ENCODE results near the gene ROR2.

Gene ROR2

DNA sequence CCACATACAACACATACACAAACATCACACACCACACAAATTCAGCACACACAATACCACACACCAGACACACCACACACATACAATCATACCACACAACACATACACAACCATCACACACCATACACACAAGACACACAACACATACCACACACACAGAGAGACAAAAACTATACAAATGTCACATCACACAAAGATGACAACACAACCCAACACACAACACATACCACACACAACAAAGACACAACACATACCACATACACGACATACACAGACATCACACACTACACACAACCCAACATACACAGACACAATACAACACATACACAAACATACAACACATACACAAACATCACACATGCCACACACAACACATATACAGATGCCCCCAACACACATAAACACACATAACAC, 44.8 kb downstream of the ROR2 start:
- Mint-ChIP-seq H3K27ac (no peak overlapping the region), H3K27me3 (peaks cover 7% of the 10 kb centered on the region), H3K36me3 (ENCODE audit: low read depth) (no peaks in the 10 kb centered on the region), H3K4me1 (peaks cover 2% of the 10 kb centered on the region), H3K9me3 (no peaks in the 10 kb centered on the region), H3K4me3 (no peak overlapping the region)
- DNase-seq (no peak), ATAC-seq (no peak)

DNA sequence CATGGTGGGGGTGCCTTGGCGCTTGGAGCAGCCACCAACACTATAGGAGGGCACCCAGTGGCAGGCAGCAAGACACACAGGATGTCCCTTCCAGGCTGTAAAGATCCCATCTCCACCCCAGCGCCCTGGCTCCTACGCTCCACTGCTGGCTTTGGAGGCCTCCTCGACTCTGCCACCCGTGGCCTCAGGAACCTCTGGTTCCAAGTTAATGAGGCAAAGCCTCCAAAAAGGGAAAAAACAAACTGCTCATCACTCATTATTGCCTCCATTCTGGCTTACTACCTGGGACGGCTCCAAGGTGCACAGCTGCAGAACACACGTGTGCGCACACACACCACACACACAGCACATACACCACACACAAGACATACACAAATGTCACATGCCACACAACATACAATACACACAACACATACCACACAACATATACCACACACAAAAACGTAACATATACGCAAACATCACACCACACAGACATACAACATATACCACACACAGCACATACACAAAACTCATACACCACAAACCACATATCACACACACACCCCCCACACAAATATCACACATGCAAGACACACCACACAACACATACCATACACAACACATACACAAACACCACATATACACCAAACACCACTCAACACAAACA, 45.3 kb downstream of the ROR2 start:
- H3K4me1 Mint-ChIP-seq: peaks cover 2% of the 10 kb centered on the region
- no peaks in the 10 kb centered on the region for H3K9me3 Mint-ChIP-seq
- DNase-seq (no peak), ATAC-seq (no peak)
- no peak overlapping the region for H3K27ac Mint-ChIP-seq
- no peaks in the 10 kb centered on the region for H3K36me3 Mint-ChIP-seq (ENCODE audit: low read depth)
- peaks cover 7% of the 10 kb centered on the region for H3K27me3 Mint-ChIP-seq
- H3K4me3 Mint-ChIP-seq: no peak overlapping the region

DNA sequence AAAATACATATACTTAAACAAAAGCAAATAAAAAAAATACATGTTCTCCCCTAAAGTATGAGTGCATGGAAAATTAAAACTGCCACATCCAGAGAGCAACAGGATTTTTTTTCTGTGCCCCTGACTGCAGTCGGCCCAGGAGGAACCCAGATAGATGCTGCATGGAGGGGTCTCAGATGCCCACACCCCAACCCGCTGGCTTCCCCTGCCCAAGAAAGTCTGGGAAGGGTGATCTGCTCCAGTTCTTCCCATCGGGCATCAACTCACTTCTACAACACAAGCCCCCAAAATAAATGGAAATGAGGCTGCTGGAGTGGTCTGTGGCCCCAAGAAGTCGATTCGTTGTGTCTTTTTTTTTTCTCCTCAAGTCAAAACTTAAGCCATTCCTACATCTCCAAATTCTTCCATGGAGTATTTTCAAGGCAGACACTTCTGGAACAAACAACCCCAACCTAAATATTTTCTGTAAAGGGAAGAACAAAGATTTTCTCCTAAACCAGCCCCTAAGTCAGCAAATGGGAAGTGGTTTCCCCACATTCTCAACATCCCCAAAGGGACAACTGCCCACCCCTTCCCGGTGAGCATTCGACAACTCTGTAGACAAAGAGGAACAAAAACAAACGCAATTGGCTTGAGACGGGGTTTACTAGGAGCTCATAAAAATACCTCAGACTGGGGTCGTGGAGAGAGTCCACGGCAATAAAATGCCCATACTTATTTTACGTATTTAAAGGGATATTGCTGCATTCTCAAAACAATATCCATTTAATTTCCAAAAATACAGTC, 46.7 kb downstream of the ROR2 start:
- H3K4me1 Mint-ChIP-seq: no peaks in the 10 kb centered on the region
- H3K36me3 Mint-ChIP-seq (ENCODE audit: low read depth): no peaks in the 10 kb centered on the region
- DNase-seq (no peak), ATAC-seq (no peak)
- H3K27me3 Mint-ChIP-seq: peaks cover 7% of the 10 kb centered on the region
- no peaks in the 10 kb centered on the region for H3K9me3 Mint-ChIP-seq
- H3K27ac Mint-ChIP-seq: no peak overlapping the region
- no peak overlapping the region for H3K4me3 Mint-ChIP-seq

DNA sequence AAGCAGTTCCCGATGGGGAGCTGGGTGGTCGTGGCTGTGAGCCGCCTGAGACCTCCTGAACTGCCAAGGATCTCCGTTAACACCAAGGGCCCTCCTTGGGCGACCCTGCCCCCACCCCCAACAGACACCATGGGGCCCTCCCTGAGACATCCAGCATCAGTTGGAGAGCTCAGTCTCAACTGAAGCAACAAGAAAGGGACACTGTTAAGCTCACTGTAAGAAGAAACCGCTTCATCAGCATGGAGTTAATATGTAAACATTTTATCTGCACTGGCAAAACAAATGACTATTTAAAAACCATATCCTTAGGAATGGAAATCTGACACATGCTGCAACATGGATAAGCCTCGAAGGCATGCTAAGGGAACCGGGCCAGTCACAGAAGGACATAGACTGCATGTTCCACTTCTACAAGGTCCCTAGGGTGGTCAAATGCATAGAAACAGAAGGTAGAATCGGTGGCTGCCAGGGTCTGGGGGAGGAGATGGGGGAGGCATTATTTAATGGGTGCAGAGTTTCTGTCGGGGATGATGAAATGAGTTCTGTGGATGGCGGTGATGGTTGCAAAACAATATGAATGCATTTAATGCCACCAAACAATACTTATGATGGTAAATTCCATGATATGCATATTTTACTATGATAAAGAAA, 47.4 kb downstream of the ROR2 start:
- Mint-ChIP-seq H3K4me3 (no peak overlapping the region), H3K4me1 (no peaks in the 10 kb centered on the region), H3K36me3 (ENCODE audit: low read depth) (no peaks in the 10 kb centered on the region), H3K9me3 (no peaks in the 10 kb centered on the region), H3K27me3 (peaks cover 7% of the 10 kb centered on the region), H3K27ac (no peak overlapping the region)
- DNase-seq (no peak), ATAC-seq (no peak)

DNA sequence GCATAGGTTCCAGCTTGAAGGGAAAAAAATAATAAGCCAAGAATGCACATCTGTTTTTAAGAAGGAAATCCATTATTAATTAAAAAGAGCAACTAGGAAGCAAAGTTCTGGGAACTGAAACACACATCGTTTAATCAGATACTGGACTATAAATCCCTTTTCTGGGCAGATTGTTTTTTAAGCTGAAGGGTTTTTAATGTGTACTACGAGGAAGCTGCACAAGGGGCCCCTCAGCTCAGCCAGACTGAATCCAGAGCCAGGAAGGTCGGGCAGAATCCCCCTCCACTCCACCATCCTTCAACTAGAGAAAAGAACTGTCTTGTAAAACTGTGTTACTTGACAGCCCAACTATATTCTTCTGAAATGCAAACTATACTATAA, 49.2 kb downstream of the ROR2 start:
- H3K4me1 Mint-ChIP-seq: no peaks in the 10 kb centered on the region
- no peaks in the 10 kb centered on the region for H3K36me3 Mint-ChIP-seq (ENCODE audit: low read depth)
- no peak overlapping the region for H3K27ac Mint-ChIP-seq

DNA sequence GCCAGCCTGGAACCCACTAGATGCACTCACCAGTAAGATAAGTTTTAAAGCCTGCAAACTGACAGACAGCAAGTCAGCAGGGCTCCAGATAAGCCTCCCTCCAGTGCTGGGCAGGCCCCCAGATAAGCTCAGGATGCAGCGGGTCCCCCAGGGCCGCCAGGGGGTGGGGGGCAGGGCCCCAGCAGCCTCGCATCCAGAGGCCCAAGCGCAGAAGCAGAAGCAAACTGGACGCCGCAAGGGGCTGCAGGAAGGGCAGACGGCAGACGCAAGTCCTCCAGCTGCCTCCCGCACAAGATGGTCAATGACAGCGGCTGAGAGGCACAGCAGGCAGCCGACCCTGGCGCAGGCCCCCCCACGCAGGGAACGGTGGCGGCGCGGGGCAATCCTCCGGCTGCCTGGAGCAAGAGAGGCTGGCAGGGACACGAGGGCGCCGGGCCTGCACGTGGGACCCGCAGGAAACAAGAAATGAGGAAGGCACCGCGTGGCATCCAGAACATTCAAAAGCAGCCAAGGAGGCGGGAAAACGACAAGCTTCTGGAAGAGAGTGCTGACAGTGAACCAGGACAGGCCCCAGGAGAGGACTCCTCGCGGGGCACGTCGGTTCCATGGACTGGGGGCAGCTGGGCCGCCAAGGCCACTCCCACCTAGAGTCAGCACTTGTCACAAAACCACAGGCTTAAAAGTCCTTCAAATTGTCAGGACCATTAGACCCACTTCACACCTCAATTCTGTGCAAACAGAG, 49.8 kb downstream of the ROR2 start:
- no peak overlapping the region for H3K27ac Mint-ChIP-seq
- H3K36me3 Mint-ChIP-seq (ENCODE audit: low read depth): no peaks in the 10 kb centered on the region
- ATAC-seq: no peak
- H3K4me3 Mint-ChIP-seq: no peak overlapping the region
- no peaks in the 10 kb centered on the region for H3K4me1 Mint-ChIP-seq
- H3K27me3 Mint-ChIP-seq: peaks cover 11% of the 10 kb centered on the region
- no peaks in the 10 kb centered on the region for H3K9me3 Mint-ChIP-seq
- DNase-seq: no peak

More for the DNA sequence above, 49.2 kb downstream of the ROR2 start:
- no peak for DNase-seq
- H3K27me3 Mint-ChIP-seq: peaks cover 11% of the 10 kb centered on the region
- no peak overlapping the region for H3K4me3 Mint-ChIP-seq
- ATAC-seq: no peak
- H3K9me3 Mint-ChIP-seq: no peaks in the 10 kb centered on the region

DNA sequence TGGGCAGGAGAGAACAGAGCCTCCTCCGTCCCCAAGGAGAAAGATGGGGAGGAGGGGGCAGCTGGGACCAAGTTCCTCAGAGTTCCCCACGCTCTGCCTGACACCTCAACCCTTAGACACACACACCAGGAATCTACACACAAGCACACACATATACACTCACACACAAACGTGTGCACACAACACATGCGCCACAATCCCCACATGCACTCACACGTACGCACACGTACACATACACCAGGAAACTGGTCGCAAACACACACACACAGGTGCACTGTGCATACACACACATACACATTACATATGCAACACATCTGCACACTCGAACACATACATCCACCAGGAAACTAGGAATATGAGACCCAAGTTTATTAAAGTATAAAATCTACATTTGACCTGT, 50.4 kb downstream of the ROR2 start:
- H3K4me1 Mint-ChIP-seq: no peaks in the 10 kb centered on the region
- no peak overlapping the region for H3K4me3 Mint-ChIP-seq
- no peaks in the 10 kb centered on the region for H3K9me3 Mint-ChIP-seq
- no peaks in the 10 kb centered on the region for H3K36me3 Mint-ChIP-seq (ENCODE audit: low read depth)
- ATAC-seq: no peak
- no peak for DNase-seq
- H3K27me3 Mint-ChIP-seq: peaks cover 11% of the 10 kb centered on the region
- H3K27ac Mint-ChIP-seq: no peak overlapping the region

DNA sequence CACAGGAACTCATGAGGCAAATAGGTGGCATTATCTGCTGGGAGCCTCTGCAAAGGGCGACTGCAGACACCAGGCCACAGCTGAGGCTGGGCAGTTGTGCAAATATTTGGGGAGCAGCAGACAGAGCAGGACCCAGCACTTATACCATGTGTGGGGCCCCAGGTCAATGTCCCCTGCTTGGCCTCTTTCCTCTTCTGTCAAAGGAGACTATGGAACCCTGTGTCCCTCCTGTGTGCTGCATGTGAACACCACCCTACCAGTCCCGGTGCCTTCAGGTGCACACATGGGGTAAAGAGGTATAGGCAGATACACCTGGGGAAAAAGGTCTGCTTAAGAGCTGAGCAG, 50.8 kb downstream of the ROR2 start:
- no peaks in the 10 kb centered on the region for H3K9me3 Mint-ChIP-seq
- H3K27me3 Mint-ChIP-seq: peaks cover 11% of the 10 kb centered on the region
- ATAC-seq (no peak), DNase-seq (no peak)
- no peak overlapping the region for H3K4me3 Mint-ChIP-seq
- H3K36me3 Mint-ChIP-seq (ENCODE audit: low read depth): no peaks in the 10 kb centered on the region
- H3K4me1 Mint-ChIP-seq: no peaks in the 10 kb centered on the region
- H3K27ac Mint-ChIP-seq: no peak overlapping the region

DNA sequence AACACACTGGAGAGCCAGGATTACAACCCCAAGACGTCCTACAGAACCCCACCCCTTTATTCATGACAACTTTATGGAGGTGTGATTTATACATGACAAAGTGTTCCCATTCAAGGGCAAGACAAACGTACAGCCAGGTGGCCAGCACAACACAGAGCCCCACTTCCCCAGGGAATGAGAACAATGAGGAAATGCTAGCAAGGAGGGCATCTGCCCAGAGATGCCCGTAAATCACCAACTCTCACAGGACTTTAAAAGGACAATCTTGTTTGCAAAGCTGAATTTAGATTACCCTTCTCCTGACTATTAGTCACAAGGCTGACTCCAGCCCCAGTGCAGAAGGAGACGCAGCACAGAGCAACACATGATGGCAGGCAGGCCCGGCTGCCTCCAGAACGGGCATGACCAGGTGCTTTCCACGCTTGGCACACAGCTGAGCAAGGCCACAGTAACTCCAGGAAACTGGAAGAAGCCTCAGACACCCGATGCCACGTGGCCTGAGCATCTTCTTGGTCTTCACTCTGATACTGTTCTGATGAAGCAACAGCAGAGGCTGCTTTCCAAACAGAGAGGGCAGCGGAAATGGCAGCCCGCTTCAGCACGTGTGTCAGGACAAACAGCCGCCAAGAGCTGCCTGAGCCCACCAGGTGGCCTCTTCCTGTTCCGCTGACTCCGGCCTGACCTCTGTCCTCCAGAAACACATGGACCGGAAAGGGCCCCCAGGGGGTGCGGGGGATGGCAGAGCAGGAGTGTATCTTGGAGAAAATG, 51.4 kb downstream of the ROR2 start:
- ATAC-seq: no peak
- Mint-ChIP-seq H3K4me3 (no peak overlapping the region), H3K4me1 (no peaks in the 10 kb centered on the region), H3K27me3 (peaks cover 9% of the 10 kb centered on the region), H3K9me3 (no peaks in the 10 kb centered on the region), H3K36me3 (ENCODE audit: low read depth) (no peaks in the 10 kb centered on the region), H3K27ac (no peak overlapping the region)
- no peak for DNase-seq

DNA sequence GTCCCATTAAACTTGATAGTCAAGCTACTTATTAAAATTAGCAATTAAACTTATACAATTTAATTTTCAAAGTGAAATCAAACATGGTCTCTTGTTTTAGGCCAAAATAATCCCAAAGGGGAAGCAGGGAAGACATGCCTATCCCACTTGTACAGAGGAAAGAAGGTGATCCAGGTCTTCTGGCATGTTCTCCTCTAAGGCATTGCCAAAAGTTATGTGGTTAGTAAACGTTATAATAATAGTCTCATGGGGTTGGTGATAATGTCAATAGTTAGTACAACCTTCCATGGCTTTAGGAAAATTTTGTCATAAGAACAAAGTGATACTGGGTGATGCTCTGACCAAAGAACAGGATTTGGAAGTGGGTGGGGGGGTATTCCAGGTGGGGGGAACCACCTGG, 52.8 kb downstream of the ROR2 start:
- H3K9me3 Mint-ChIP-seq: no peaks in the 10 kb centered on the region
- no peak for ATAC-seq
- H3K4me3 Mint-ChIP-seq: no peak overlapping the region
- no peak overlapping the region for H3K27ac Mint-ChIP-seq
- H3K4me1 Mint-ChIP-seq: no peaks in the 10 kb centered on the region
- H3K36me3 Mint-ChIP-seq (ENCODE audit: low read depth): no peaks in the 10 kb centered on the region
- H3K27me3 Mint-ChIP-seq: peaks cover 8% of the 10 kb centered on the region
- no peak for DNase-seq

DNA sequence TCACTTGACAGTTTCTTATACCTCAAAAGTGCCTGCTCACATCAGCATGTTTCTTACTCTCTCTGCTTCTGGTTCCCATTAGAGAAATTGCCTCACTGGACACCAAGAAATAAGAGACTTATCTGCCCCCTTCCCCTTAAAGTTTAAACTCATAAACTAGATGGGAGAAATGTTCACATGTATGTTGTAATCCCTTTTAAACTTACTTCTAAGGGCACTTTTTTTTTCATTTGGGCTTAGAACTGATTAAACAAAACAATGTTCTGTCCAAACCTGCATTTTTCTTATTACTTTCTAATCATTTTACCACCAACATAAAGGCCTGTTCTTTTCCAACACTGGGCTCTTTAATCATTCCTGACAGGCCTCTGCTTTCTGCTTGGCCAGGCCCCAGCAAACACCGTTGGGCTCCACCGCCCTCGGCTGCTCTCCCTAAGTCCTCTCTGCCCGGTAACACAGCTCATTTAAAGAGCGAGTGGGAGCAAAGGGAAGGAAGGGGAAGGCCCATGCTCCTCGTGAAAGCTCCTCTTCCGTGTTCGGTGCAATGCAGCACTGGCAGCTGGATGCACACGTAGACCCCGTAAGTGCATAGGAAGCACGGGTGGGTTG, 53.4 kb downstream of the ROR2 start:
- no peaks in the 10 kb centered on the region for H3K9me3 Mint-ChIP-seq
- H3K27me3 Mint-ChIP-seq: peaks cover 8% of the 10 kb centered on the region
- no peaks in the 10 kb centered on the region for H3K4me1 Mint-ChIP-seq
- no peak overlapping the region for H3K4me3 Mint-ChIP-seq
- H3K36me3 Mint-ChIP-seq (ENCODE audit: low read depth): no peaks in the 10 kb centered on the region
- H3K27ac Mint-ChIP-seq: no peak overlapping the region
- ATAC-seq (no peak), DNase-seq (no peak)

DNA sequence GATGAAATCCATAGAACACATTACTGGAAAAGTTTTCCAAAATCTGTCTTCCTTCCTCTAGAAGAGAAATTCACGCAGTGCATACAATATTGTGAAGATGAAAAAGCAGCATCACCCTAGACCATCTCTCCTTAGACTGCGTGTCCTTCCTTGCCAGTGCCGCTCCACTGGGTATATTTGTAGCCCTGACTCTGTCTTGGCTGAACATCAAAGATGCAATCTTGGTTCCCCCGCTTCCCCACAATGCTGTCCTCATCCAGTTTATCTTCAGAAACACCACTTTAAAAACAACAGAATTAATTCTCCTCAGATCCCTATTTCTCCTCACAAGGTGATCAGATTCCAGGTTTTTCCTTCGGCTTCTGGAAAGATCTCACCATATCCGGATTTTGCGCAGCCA, 53.9 kb downstream of the ROR2 start:
- H3K9me3 Mint-ChIP-seq: no peaks in the 10 kb centered on the region
- no peak overlapping the region for H3K27ac Mint-ChIP-seq
- no peaks in the 10 kb centered on the region for H3K4me1 Mint-ChIP-seq
- no peak for DNase-seq
- H3K27me3 Mint-ChIP-seq: peaks cover 8% of the 10 kb centered on the region
- no peaks in the 10 kb centered on the region for H3K36me3 Mint-ChIP-seq (ENCODE audit: low read depth)
- H3K4me3 Mint-ChIP-seq: no peak overlapping the region
- ATAC-seq: no peak

DNA sequence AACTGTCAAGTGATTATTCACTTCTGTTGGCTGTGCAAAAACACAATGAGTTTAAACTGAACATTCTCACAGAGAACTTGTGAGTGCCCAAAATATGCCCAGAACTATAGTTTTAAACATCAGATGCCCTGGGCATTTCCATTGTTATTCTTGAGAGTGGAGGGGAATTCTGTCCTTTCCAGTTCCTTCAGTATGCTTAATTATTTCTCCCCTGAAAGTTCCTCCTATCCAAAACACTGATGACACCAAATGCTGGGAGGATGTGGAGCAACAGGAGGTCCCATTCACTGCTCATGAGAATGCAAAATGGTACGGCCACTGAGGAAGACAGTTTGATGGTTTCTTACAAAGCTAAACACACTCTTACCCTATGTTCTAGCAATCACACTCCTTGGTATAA, 55.5 kb downstream of the ROR2 start:
- H3K4me3 Mint-ChIP-seq: no peak overlapping the region
- H3K36me3 Mint-ChIP-seq (ENCODE audit: low read depth): no peaks in the 10 kb centered on the region
- H3K4me1 Mint-ChIP-seq: no peaks in the 10 kb centered on the region
- no peak overlapping the region for H3K27ac Mint-ChIP-seq
- peaks cover 8% of the 10 kb centered on the region for H3K27me3 Mint-ChIP-seq
- ATAC-seq (no peak), DNase-seq (no peak)
- H3K9me3 Mint-ChIP-seq: no peaks in the 10 kb centered on the region

DNA sequence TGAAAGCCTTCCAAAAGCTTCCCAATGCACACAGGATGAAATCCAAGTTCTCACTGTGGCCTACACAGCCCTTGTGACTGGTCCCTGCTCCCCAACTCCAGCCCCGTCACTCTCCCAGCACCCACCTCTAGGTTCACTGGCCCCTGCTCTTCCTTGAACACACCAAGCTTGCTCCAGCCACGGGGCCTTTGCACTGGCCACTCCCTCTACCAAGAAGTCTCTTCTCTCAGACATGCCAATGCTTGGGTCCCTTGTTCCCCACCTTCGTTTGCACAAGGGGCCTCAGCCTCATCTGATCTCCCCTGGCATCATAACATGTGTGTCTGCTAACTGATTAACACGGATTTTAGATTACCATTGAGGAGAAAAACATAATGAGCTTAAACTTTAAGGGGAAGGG, 56.0 kb downstream of the ROR2 start:
- ATAC-seq (no peak), DNase-seq (no peak)
- Mint-ChIP-seq H3K4me3 (no peak overlapping the region), H3K9me3 (no peaks in the 10 kb centered on the region), H3K4me1 (no peaks in the 10 kb centered on the region), H3K27me3 (peaks cover 8% of the 10 kb centered on the region), H3K27ac (no peak overlapping the region), H3K36me3 (ENCODE audit: low read depth) (no peaks in the 10 kb centered on the region)
